GM21737 (cell line): ENCODE measurements around the gene C2CD3.
A peak's percentile ranks its signal among the peaks of the same experiment; 100 is the strongest.

Source experiments
- ATAC-seq: cut with Tn5 transposase; IDR thresholded peaks from one replicate; pipeline ENCODE4 v1.9.1; 2021; ENCODE audit warnings: mild to moderate bottlenecking, moderate library complexity; ENCODE audit not compliant: unreplicated experiment

Gene C2CD3, protein sequence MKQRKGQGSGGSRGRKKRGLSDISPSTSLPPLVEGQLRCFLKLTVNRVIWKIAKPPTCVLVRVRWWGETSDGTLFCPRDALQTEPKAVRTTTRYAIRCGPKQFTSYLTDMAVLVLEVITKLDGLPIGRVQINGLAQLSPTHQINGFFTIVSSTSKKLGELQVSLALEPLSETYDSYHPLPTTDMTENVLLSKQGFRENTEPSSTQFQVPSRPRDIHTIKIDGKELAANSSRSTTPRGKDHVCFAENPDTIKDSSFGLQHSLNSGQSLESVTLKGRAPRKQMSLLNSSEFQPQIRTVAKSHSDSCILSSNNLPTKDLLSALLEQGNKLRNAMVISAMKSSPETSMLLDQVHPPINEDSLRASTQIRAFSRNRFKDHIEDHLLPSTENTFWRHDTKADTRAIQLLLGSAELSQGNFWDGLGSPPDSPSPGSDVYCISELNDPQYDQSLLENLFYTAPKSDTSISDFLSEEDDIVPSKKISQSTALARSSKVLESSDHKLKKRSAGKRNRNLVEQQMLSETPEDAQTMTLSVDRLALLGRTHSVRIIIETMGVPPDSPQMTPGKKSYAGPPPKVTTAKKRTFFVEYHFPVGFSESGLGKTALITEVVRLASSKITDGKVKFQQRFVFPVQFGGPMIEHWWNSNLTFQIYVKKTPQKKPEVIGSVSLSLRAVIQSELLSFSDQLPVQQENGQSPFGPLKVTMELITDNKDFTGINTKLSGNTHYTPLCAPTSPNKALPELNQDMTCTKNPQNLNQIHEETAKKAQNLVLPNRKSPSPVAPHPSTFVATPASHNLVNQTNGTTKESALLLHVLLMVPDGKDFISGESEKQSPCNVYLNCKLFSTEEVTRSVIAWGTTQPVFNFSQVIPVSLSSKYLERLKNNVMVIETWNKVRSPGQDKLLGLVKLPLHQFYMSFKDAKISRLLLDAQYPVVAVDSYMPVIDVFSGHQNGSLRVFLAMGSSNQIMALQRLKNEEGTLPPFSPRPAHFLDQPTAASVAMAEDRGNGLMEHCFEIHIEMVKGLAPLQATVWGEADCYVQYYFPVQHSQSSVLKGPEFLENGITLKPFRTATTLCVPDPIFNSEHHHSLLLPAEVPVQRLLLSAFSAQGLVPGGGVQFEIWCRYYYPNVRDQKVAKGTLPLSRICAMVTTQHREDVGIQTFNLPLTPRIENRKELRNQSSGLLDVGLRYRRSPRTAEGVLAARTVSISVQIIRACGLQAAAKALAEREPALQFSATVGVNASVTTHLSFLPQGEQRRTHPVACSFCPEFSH (N-terminal part only)

GRCh38 chr11:74170694-74171629 lies at the start of gene C2CD3, which contains the start of gene PPME1:
Gene C2CD3, minus strand, starts transcription at chr11:74171002. Its CDS starts 210 bp downstream, at chr11:74170792.
Gene PPME1, plus strand, starts transcription at chr11:74171289. Its CDS starts 133 bp downstream, at chr11:74171422.
- ATAC-seq: peak; percentile 93

DNA sequence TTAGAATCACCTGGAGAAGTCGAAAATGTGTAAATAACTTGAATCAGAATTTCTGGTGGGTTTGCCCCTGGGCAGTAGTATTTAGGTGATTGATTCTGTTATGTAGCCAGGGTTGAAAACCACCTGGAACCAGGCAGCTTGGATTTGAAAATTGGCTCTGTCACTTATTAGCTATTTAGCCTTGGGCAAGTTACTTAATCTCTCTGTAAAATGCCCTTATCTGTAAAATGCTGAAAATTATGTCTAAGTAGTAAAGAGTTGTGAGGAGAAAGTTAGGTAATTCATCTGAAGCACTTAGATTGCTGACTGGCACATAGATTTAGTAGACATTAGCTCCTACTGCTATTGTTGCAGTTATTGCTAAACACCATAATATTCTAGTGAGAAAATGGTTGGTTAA lies 49.6 kb upstream of the C2CD3 start:
- no peak for ATAC-seq

DNA sequence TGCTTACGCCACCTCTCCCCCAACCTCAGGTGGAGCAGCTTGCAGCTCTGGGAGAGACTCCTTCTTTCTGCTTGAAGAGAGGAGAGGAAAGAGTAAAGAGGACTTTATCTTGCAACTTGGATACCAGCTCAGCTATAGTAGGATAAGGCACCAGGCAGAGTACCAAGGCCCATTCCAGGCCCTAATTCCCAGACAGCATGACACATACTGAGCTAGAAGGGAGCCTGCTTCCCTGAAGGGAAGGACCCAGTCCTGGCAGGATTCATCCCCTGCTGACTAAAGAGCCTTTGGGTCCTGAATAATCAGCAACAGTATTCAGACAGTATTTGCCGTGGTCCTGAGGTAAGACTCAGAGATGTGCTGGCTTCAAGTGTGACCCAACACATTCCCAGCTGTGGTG lies 41.7 kb upstream of the C2CD3 start:
- ATAC-seq: no peak

DNA sequence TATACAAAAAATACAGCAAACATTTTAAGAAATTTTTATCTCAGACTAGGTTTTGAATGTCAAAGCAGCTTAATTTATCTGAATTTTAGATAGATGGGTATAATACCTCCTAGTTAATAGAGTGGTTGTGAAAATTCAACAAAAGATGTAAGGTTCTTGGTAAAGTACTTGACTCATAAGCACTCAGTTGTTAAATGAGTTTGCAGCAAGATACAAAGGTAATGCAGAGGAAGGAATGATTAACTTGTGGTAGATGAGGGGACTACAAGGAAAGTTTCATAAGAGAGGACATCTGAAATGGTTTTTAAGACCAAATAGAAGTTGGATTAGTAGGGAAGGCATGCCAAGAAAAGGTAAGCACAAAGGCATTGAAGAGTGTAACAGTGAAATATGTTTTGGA lies 37.7 kb upstream of the C2CD3 start:
- no peak for ATAC-seq

DNA sequence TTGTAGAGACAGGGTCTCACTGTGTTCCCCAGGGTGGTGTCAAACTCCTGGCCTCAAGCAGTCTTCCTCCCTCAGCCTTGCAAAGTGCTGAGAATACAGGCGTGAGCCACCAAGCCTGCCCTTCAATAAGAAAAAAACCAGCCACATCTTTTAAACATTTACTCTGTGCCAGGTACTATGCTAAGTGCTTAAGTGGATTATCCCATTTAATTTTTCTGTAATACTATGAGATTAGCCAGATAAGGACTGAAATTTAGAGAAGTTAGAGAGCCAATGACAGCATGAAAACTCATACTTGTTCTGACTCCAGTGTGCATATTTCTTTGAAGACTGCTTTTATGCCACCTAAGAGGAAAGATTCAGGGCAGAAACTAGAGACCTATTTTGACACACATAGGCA lies 35.9 kb upstream of the C2CD3 start:
- no peak for ATAC-seq

DNA sequence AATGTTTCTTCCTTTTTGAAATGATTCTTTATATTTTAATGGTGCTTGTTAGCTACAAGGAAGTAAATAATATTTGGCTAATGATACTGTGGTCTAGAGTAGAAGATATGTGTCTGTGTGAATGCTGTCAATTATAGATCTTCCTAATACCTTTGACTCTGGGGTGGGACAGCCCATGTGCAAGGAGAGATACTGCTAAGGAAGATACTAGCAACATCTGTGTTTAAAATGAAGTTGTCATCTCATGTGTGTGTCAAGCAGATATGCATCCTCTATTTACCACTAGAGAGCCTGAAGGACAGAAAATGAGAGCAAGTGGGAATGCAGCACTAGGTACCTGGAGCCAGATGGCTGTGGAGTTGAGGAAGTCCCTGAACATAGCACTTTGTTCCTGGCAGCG lies 34.4 kb upstream of the C2CD3 start:
- no peak for ATAC-seq

DNA sequence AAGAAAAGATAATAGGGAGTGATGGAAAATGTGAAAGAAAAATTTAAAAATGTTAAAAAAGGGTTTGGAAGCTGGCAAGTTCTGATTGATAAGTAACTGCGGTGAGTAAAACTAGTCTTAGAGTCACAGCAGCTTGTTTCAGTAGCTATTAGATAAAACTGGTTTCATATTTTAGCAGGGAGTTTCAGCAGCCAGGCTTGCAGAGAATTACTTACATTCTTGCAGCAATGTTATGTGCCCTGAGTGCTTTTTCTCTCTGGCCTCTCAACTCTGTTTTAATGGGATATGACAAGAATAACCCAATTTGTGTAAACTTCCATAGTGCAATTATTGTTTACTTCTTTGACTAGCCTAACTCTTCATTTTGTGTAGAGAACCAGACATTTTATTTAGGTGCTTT lies 33.9 kb upstream of the C2CD3 start:
- ATAC-seq: no peak

- ATAC-seq: no peak
Observed at GRCh38 chr11:74203966-74204365, 33.2 kb upstream of the C2CD3 start.

GRCh38 chr11:74196781-74197486 lies 26.1 kb upstream of the C2CD3 start:
- ATAC-seq: no peak

- ATAC-seq: no peak
Observed at GRCh38 chr11:74195828-74196227, 25.0 kb upstream of the C2CD3 start.

- ATAC-seq: no peak
Observed at GRCh38 chr11:74185695-74186094, 14.9 kb upstream of the C2CD3 start.

DNA sequence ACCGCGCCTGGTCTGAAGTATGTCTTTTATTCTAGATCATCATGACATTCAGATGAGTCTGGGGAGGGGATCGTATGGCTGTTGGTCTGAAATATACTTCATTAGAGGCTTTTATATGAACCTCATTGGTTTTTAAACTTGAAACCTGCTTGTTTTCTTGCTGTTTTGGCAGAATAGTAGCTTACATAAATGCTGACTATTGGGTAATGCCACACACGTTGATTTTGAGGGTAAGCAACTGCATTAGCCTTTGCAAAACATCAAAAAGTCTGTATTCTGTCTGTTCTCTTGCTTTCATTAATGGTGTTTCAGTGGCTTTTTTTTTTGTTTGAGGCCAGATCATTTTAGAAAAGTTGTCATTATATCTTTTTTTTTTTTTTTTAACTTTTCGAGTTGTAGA lies 14.5 kb upstream of the C2CD3 start:
- no peak for ATAC-seq

DNA sequence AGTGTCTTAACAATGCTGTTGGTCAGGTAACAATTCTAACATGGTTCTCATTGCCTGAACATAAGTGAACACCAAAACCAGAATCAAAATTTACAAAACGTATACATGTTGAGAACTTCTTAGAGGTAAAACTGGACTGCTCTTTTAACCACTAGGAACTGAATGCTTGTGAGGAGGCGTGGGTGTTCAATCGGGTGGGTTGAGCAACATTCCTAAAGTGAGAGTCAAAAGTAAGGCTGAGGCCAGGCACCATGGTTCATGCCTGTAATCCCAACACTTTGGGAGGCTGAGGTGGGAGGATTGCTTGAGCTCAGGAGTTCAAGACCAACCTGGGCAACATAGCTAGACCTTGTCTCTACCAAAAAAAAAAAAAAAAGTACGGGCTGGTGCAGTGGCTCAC lies 11.8 kb upstream of the C2CD3 start:
- no peak for ATAC-seq

DNA sequence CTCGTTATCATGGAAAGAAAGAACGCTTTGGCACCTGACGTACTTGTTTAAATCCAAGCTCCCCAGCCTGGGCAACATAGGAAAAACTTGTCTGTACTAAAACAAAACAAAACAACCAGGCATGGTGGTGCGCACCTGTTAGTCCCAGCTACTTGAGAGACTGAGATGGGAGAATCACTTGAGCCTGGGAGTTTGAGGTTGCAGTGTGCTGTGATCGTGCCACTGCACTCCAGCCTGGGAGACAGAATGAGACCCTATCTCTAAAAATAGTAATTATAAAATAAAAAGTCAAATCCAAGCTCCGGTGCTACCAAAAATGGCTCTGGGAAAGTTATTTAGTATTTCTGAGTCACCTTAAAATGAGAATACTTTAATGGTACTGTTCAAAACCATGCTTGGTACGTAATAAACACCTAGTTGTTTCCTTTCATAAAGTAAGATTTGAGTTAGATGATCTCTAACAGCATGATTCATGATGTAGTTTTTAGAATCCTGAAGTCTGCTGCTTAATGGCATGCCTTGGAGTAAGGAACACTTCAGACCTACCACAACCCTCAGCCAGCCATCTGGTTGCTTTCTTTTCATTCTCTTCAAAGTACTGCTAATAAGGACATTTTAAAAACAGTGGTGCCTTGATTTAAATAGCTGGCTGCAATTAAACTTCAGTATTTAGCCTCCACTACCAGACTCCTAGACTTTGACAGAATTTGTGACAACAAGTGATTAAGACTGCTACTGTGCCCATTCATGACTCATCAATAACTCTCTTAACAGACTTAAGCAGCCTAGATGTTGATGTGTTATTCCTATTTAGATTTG lies 8.6 kb upstream of the C2CD3 start:
- ATAC-seq: no peak

DNA sequence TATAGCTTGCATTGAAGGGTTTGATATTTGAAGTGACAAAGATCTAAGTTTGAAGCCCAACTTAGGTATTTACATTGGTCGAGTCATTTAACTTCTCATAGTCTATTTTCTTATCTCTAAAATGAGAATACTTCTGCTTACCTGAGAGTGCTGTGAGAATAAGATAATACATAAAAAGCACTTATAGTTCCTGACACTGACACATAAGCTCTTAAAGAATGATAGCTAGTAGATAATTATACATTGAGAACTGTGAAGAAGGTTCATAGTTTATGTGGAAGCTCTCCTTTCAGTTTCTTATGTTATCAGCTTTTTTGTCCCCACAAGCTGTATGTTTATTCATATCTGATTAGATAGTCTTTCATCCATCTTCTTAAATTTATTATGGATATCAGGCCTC lies 5.1 kb upstream of the C2CD3 start:
- ATAC-seq: no peak

GRCh38 chr11:74171997-74172396 lies 1.2 kb upstream of the C2CD3 start:
- no peak for ATAC-seq

- ATAC-seq: no peak
Observed at GRCh38 chr11:74171630-74171968, 797 bp upstream of the C2CD3 start.

DNA sequence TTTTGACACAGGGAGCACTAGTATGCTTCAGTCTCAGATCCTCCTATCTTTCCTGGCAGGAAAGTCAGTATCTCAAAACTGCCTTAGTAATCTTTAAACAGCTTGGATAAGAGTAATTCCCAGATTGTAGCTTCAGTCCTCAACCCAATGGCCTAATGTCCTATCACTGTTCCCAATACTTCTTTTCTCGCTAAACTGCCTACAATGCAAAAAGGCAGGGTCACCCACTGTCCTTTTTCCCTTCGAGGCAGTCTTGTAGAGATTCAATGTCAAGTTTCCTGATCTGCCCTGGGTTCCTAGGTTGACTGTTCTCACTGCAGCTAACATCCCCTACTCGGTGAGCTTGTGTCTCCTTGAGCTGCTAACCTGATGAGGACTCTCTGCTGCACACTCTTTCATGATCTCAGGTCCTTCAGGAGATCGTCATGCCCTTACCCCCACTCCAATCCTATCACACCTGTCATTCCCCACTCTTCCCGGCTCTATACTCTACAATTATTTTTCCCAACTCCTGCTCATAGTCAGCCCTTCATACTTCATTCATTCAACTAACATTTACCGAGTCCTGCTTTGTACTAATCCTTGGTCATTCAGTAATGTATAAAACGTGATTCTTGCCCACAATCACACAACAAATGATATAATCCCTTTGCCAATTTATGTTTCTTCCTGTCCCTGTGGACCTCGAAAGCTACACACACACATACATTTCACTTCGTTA lies 904 bp downstream of the C2CD3 start:
- ATAC-seq: no peak
